ENCODE results near the gene BHLHE23.

BHLHE23 gene

DNA sequence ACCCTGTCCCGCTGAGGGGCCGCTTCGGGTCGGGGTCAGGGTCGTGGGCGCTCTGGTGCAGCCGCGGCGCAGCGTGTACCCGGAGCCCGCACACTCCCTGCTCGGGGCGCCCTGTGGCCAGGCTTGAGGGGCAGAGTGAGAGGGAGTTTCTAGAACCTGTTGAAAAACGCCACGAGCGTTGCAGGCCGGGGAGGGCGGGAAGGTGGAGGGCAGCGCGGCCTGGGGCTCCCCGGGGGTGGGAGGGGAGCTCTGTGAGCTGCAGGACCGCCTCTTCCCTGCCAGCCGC is 539 bp upstream of the BHLHE23 start:
- TF ChIP-seq, protein P1, sequence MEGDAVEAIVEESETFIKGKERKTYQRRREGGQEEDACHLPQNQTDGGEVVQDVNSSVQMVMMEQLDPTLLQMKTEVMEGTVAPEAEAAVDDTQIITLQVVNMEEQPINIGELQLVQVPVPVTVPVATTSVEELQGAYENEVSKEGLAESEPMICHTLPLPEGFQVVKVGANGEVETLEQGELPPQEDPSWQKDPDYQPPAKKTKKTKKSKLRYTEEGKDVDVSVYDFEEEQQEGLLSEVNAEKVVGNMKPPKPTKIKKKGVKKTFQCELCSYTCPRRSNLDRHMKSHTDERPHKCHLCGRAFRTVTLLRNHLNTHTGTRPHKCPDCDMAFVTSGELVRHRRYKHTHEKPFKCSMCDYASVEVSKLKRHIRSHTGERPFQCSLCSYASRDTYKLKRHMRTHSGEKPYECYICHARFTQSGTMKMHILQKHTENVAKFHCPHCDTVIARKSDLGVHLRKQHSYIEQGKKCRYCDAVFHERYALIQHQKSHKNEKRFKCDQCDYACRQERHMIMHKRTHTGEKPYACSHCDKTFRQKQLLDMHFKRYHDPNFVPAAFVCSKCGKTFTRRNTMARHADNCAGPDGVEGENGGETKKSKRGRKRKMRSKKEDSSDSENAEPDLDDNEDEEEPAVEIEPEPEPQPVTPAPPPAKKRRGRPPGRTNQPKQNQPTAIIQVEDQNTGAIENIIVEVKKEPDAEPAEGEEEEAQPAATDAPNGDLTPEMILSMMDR (IDR thresholded peaks at IDR 0.05; ENCODE audit: low read depth, low read length), result no peak
- no peak overlapping the region for H3K4me3 ChIP-seq (replicated peaks in 1 of 2; ENCODE audit: low read depth in 2 of 2, low read length in 2 of 2)

DNA sequence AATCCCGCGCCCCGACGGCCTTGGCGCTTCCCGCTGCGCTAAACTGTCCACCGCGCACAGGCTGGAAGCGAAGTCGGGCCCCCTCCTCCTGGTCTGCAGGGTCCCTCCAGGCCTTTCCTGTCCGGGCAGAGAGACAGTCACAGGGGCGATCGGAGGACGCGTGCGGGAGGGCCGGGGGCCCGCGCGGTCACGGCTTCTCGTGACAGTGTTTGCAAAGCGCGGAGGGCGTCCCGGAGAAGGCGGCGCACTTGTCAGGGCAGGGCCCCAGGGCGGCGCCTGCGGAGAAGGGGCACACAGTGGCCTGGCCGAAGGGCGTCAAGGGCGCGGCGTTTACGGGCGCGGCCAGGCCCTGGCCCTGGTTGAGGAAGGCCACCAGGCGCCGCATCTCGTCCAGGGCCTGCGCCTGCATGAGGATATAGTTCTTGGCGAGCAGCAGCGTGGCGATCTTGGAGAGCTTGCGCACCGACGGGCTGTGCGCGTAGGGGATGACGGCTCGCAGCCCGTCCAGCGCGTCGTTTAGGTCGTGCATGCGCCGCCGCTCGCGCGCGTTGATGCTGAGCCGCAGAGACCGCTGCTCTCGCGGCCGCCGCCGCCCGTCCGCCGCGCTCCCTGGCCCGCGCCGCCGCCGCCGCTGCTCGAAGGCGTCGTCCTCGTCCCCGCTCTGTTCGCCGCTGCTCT is 763 bp downstream of the BHLHE23 start:
- TF ChIP-seq, protein P1 (IDR thresholded peaks at IDR 0.05; ENCODE audit: low read depth, low read length), result no peak
- DNase-seq (ENCODE audit: low read depth in 2 of 2), result peak; percentile 18 to 35
- H3K4me3 ChIP-seq (replicated peaks in 1 of 2; ENCODE audit: low read depth in 2 of 2, low read length in 2 of 2), result no peak overlapping the region

More for the DNA sequence above, 539 bp upstream of the BHLHE23 start:
- DNase-seq (ENCODE audit: low read depth in 2 of 2), result no peak

DNA sequence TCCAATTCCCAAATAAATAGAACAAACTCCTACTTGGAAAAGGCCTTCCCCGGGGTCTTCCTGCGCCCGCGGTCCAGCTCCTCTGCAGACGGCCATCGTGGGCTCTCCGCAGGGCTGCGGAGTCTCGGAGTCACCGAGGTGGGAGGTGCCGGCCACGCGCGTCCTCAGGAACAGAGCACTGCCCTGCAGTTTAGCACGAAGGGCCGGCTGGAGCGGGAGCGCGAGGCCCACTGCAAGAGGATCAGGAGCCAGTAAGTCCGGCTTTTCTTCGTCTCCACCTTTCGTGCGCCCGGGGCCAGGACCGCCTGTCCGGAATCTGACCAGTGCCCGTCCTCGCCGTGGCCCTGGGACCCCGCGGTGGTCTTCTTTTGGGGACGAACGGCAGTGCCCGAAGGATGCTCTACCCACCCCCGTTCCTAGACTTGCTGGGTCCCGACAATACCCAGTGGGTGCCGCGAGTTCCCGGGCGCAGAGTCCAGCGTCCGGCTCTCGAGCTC is 1.4 kb downstream of the BHLHE23 start:
- DNase-seq (ENCODE audit: low read depth in 2 of 2), result peak in 1 of 2 donors; percentile 23
- H3K4me3 ChIP-seq (replicated peaks in 1 of 2; ENCODE audit: low read depth in 2 of 2, low read length in 2 of 2), result no peak overlapping the region
- TF ChIP-seq, protein P1 (IDR thresholded peaks at IDR 0.05; ENCODE audit: low read depth, low read length), result no peak

DNA sequence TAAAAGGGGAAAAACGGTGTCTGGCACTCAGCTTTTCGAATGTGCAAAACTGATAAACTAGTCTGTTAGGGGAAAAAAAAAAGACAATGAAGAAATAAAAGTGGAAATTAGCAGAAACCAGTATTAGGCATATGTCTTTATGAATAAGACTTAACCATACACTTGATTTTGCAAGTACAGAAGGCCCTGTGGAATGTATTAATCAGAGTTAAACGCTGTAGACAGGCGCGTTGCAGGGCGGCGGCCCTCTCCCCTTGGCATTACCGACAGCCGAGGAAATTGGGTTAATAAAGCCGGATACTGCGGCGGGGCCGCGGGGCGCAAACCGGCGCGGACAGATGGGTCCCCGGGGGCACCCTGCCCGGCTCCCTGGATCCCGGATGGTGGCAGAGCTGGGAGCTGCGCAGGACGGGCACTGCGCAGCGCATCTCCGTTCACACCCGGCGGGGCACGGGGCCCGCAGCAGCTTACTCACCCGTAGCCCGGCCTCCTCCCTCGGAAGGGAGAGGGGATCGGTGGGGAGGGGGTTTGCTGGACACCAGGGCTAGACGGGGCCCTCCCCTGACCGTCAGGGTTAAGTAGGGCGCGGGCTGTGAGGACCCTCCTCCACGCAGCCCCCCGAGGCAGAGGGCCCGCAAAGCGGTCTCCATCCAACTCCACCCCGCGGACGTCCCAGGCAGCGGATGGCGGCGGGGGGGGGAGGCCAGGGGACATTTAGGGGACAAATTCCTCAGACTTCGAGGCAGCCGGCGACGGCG is 2.0 kb downstream of the BHLHE23 start:
- TF ChIP-seq, protein P1 (IDR thresholded peaks at IDR 0.05; ENCODE audit: low read depth, low read length), result no peak
- peak in 1 of 2 donors; percentile 18 for DNase-seq (ENCODE audit: low read depth in 2 of 2)
- no peak overlapping the region for H3K4me3 ChIP-seq (replicated peaks in 1 of 2; ENCODE audit: low read depth in 2 of 2, low read length in 2 of 2)

DNA sequence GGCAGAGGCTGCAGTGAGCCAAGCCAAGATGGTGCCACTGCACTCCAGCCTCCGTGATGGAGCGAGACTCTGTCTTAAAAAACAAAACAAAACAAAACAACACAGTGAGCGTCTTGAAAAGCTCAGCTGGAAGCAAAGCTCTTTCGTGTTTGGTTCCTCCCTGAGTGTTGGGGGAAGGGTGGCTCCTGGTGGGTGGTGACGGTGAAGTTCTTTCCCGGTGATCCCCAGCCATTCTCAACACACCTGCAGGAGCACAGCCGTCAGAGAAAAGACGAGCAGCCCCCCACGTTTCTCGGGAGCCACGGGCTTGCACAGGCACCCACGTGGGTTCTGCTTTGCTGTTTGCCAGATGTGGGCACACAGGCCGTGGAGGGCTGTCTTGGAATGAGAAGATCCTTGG is 3.2 kb downstream of the BHLHE23 start:
- no peak for DNase-seq (ENCODE audit: low read depth in 2 of 2)
- H3K4me3 ChIP-seq (replicated peaks in 1 of 2; ENCODE audit: low read depth in 2 of 2, low read length in 2 of 2), result no peak overlapping the region
- TF ChIP-seq, protein P1 (IDR thresholded peaks at IDR 0.05; ENCODE audit: low read depth, low read length), result no peak

DNA sequence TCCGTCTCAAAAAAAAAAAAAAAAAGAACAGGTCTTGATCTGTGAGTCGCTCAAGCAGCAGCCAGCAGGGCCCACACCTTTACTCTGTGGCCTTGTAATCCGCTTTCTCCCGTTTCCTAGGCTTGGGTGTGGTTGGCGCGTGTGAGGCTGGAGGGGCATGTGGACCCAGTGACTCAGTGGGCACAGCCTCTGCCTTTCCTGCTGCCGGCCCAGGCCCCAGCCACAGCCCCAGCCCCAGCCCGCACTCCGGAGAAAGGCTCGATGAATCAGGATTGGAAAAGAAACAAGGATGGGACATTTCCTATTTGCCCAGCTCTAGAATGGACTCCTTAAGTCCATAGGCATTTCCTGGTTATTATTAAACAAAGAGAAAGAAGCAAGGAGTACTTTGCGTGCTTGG is 4.3 kb downstream of the BHLHE23 start:
- TF ChIP-seq, protein P1 (IDR thresholded peaks at IDR 0.05; ENCODE audit: low read depth, low read length), result no peak
- DNase-seq (ENCODE audit: low read depth in 2 of 2), result no peak
- H3K4me3 ChIP-seq (replicated peaks in 1 of 2; ENCODE audit: low read depth in 2 of 2, low read length in 2 of 2), result no peak overlapping the region
